Duodenal mucosa (tissue), 2 donors: ENCODE results near the gene ANXA5.
"Not testable (repeated sequence)": the region's sequence is repeated elsewhere in the genome, so short reads cannot be mapped to it uniquely, and the experiment has no call there.

Experiments used
- H3K27ac ChIP-seq: one replicate; pipeline ENCODE4 v1.7.0; 2013; ENCODE audit warnings: low read depth, low read length
- H3K27me3 ChIP-seq, 2 donors: one replicate each; pipeline ENCODE4 v1.7.0; 2013; ENCODE audit warnings: low read length in 2 of 2, control low read depth in 1 of 2; ENCODE audit not compliant: insufficient read depth in 2 of 2, control insufficient read depth in 1 of 2
- H3K36me3 ChIP-seq, 2 donors: one replicate each; pipeline ENCODE4 v1.7.0; 2013; ENCODE audit warnings: low read length in 2 of 2, control low read depth in 1 of 2; ENCODE audit not compliant: insufficient read depth in 2 of 2, control insufficient read depth in 1 of 2
- H3K4me1 ChIP-seq, 2 donors: one replicate each; pipeline ENCODE4 v1.7.0; 2013; ENCODE audit warnings: low read length in 2 of 2, control low read depth in 1 of 2; ENCODE audit not compliant: insufficient read depth in 2 of 2, control insufficient read depth in 1 of 2
- H3K4me3 ChIP-seq, 2 donors: one replicate each; pipeline ENCODE4 v1.7.0; 2013; ENCODE audit warnings: low read length in 2 of 2, low read depth in 1 of 2
- H3K9ac ChIP-seq, 2 donors: one replicate each; pipeline ENCODE4 v1.7.0; 2013; ENCODE audit warnings: low read length in 2 of 2, low read depth in 1 of 2
- H3K9me3 ChIP-seq, 2 donors: one replicate each; pipeline ENCODE4 v1.7.0; 2013; ENCODE audit warnings: low read length in 2 of 2, control low read depth in 1 of 2; ENCODE audit not compliant: control insufficient read depth in 1 of 2

ANXA5 gene

GRCh38 chr4:121668368-121669162 lies 28.2 kb downstream of the ANXA5 start:
- Histone ChIP-seq H3K27ac (no peak overlapping the region), H3K4me1 (no peaks in the 10 kb centered on the region), H3K36me3 (peaks cover 24 to 60% of the 10 kb centered on the region in 2 donors), H3K4me3 (no peak overlapping the region), H3K9me3 (no peaks in the 10 kb centered on the region), H3K9ac (no peak overlapping the region), H3K27me3 (no peaks in the 10 kb centered on the region)

GRCh38 chr4:121666091-121666679 lies 30.6 kb downstream of the ANXA5 start:
- no peaks in the 10 kb centered on the region for H3K4me1 ChIP-seq
- H3K9ac ChIP-seq, result no peak overlapping the region
- H3K27me3 ChIP-seq, result no peaks in the 10 kb centered on the region
- H3K4me3 ChIP-seq, result no peak overlapping the region
- no peak overlapping the region for H3K27ac ChIP-seq
- H3K36me3 ChIP-seq, result peaks cover 14 to 45% of the 10 kb centered on the region in 2 donors
- no peaks in the 10 kb centered on the region for H3K9me3 ChIP-seq

- no peak overlapping the region for H3K9ac ChIP-seq
- no peaks in the 10 kb centered on the region for H3K9me3 ChIP-seq
- peaks cover 9 to 41% of the 10 kb centered on the region in 2 donors for H3K36me3 ChIP-seq
- no peak overlapping the region for H3K27ac ChIP-seq
- H3K4me1 ChIP-seq, result no peaks in the 10 kb centered on the region
- H3K27me3 ChIP-seq, result no peaks in the 10 kb centered on the region
- H3K4me3 ChIP-seq, result no peak overlapping the region
These were observed 31.4 kb downstream of the ANXA5 start for GRCh38 chr4:121665371-121665770.

GRCh38 chr4:121662225-121662624 lies 34.6 kb downstream of the ANXA5 start:
- Histone ChIP-seq H3K4me3 (no peak overlapping the region), H3K9ac (no peak overlapping the region), H3K27me3 (no peaks in the 10 kb centered on the region), H3K4me1 (no peaks in the 10 kb centered on the region), H3K27ac (no peak overlapping the region), H3K9me3 (no peaks in the 10 kb centered on the region), H3K36me3 (peaks cover 0 to 13% of the 10 kb centered on the region in 2 donors)

- H3K4me3 ChIP-seq, H3K27ac ChIP-seq, H3K36me3 ChIP-seq, H3K27me3 ChIP-seq, H3K4me1 ChIP-seq, H3K9ac ChIP-seq, H3K9me3 ChIP-seq: not testable (repeated sequence)
These were observed 36.4 kb downstream of the ANXA5 start for GRCh38 chr4:121660175-121660933.

- Histone ChIP-seq H3K4me1 (no peaks in the 10 kb centered on the region), H3K4me3 (no peak overlapping the region)
These were observed 38.7 kb downstream of the ANXA5 start for GRCh38 chr4:121658125-121658524.

GRCh38 chr4:121656269-121656641 lies 40.5 kb downstream of the ANXA5 start:
- Histone ChIP-seq H3K27me3 (no peaks in the 10 kb centered on the region), H3K4me1 (no peaks in the 10 kb centered on the region), H3K4me3 (no peak overlapping the region), H3K9me3 (no peaks in the 10 kb centered on the region), H3K9ac (no peak overlapping the region), H3K36me3 (no peaks in the 10 kb centered on the region), H3K27ac (no peak overlapping the region)

More at GRCh38 chr4:121658125-121658524, 38.7 kb downstream of the ANXA5 start:
- Histone ChIP-seq H3K27ac (no peak overlapping the region), H3K9me3 (no peaks in the 10 kb centered on the region), H3K9ac (no peak overlapping the region), H3K27me3 (no peaks in the 10 kb centered on the region), H3K36me3 (no peaks in the 10 kb centered on the region)

GRCh38 chr4:121655320-121656268 lies 41.2 kb downstream of the ANXA5 start:
- Histone ChIP-seq H3K9ac (no peak overlapping the region), H3K27ac (no peak overlapping the region), H3K27me3 (no peaks in the 10 kb centered on the region), H3K36me3 (no peaks in the 10 kb centered on the region), H3K4me3 (no peak overlapping the region), H3K4me1 (no peaks in the 10 kb centered on the region), H3K9me3 (no peaks in the 10 kb centered on the region)

- H3K9ac ChIP-seq, result no peak overlapping the region
- H3K27me3 ChIP-seq, result no peaks in the 10 kb centered on the region
- H3K27ac ChIP-seq, result no peak overlapping the region
- no peaks in the 10 kb centered on the region for H3K4me1 ChIP-seq
- no peaks in the 10 kb centered on the region for H3K9me3 ChIP-seq
- no peak overlapping the region for H3K4me3 ChIP-seq
- no peaks in the 10 kb centered on the region for H3K36me3 ChIP-seq
These were observed 42.0 kb downstream of the ANXA5 start for GRCh38 chr4:121654738-121655137.
